Measurements from ENCODE around the gene PSRC1.

Gene PSRC1

DNA sequence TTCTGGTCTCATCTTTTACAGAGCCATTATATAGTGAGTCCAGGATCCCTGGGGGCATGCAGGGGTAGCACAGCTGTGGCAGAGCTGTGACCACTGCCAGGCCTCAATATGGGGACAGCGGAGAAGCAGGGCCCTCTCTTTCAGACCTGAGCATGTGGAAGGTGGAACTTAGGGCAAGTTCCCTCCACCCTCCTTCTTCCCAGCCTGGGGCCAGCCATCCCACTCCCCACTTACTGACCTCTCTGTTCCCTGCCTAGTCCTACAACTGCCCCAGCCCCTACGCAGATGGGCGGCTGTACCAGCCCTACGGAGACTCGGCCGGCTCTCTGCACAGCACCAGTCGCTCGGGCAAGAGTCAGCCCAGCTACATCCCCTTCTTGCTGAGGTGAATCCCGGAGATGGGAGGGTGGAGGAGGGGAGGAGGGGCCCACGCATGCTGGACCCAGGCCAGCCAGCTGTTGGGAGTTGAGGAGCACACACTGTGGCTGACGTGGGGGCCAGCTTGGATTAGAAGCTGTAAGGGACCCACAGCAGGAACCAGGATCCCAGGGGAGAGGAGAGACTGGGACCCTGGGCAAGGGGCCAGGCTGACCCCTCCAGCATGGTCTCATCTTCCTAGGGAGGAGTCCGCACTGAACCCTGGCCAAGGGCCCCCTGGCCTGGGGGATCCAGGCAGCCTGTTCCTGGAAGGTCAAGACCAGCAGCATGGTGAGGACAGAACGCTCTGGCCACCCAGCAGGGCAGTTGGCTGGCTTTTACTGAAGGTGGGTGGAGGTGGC, 10.7 kb downstream of the PSRC1 start:
- Histone ChIP-seq H3K4me3 (ENCODE audit: low read length, poor library complexity, severe bottlenecking) (no peak overlapping the region), H3K4me2 (ENCODE audit: low read depth, low read length, poor library complexity, severe bottlenecking) (no peak overlapping the region), H3K79me2 (ENCODE audit: insufficient read depth, low read length) (no peaks in the 10 kb centered on the region), H3K9me2 (replicated peaks; ENCODE audit: low read depth, low read length) (no peaks in the 10 kb centered on the region), H3K4me1 (ENCODE audit: insufficient read depth, low read length, poor library complexity, severe bottlenecking) (peaks cover 2% of the 10 kb centered on the region), H3K9me3 (ENCODE audit: insufficient read depth, low read depth, low read length) (no peaks in the 10 kb centered on the region), H2AFZ (ENCODE audit: low read length) (no peak overlapping the region), H3K9ac (ENCODE audit: low read depth, low read length, poor library complexity, severe bottlenecking) (no peak overlapping the region), H3F3A (ENCODE audit: low read depth) (no peaks in the 10 kb centered on the region), H4K20me1 (ENCODE audit: insufficient read depth, low read length, poor library complexity, severe bottlenecking) (no peaks in the 10 kb centered on the region), H3K27me3 (ENCODE audit: insufficient read depth, low read length, poor library complexity, severe bottlenecking) (no peaks in the 10 kb centered on the region), H3K36me3 (ENCODE audit: insufficient read depth, low read length) (no peaks in the 10 kb centered on the region)
- no peak for TF ChIP-seq EZH2phosphoT487 (IDR thresholded peaks at IDR 0.05; ENCODE audit: borderline replicate concordance)
- TF ChIP-seq, protein P1, sequence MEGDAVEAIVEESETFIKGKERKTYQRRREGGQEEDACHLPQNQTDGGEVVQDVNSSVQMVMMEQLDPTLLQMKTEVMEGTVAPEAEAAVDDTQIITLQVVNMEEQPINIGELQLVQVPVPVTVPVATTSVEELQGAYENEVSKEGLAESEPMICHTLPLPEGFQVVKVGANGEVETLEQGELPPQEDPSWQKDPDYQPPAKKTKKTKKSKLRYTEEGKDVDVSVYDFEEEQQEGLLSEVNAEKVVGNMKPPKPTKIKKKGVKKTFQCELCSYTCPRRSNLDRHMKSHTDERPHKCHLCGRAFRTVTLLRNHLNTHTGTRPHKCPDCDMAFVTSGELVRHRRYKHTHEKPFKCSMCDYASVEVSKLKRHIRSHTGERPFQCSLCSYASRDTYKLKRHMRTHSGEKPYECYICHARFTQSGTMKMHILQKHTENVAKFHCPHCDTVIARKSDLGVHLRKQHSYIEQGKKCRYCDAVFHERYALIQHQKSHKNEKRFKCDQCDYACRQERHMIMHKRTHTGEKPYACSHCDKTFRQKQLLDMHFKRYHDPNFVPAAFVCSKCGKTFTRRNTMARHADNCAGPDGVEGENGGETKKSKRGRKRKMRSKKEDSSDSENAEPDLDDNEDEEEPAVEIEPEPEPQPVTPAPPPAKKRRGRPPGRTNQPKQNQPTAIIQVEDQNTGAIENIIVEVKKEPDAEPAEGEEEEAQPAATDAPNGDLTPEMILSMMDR (conservative IDR thresholded peaks at IDR 0.05; ENCODE audit: low read length): no peak

DNA sequence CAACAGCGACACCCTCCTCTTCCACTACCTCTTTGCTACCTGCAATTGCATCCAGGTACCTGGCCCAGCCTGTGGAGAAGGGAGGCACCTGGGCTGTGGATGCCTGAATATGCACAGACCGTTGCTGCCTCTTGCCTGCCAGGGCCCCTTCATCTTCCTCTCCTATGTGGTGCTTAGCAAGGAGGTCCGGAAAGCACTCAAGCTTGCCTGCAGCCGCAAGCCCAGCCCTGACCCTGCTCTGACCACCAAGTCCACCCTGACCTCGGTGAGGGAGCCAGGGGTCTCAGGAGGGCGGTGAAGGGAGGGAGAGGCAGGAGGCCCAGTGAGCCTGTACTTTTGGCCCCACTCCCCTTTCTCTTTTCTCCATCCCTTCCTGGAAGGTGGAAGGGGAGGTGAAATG, 11.5 kb downstream of the PSRC1 start:
- TF ChIP-seq, protein P1 (conservative IDR thresholded peaks at IDR 0.05; ENCODE audit: low read length): no peak
- no peak for TF ChIP-seq EZH2phosphoT487 (IDR thresholded peaks at IDR 0.05; ENCODE audit: borderline replicate concordance)
- Histone ChIP-seq H3K36me3 (ENCODE audit: insufficient read depth, low read length) (no peaks in the 10 kb centered on the region), H3K9me2 (replicated peaks; ENCODE audit: low read depth, low read length) (no peaks in the 10 kb centered on the region), H4K20me1 (ENCODE audit: insufficient read depth, low read length, poor library complexity, severe bottlenecking) (no peaks in the 10 kb centered on the region), H3K4me1 (ENCODE audit: insufficient read depth, low read length, poor library complexity, severe bottlenecking) (no peaks in the 10 kb centered on the region), H3K79me2 (ENCODE audit: insufficient read depth, low read length) (no peaks in the 10 kb centered on the region), H3K27me3 (ENCODE audit: insufficient read depth, low read length, poor library complexity, severe bottlenecking) (no peaks in the 10 kb centered on the region), H3K9me3 (ENCODE audit: insufficient read depth, low read depth, low read length) (no peaks in the 10 kb centered on the region), H3K9ac (ENCODE audit: low read depth, low read length, poor library complexity, severe bottlenecking) (no peak overlapping the region), H3K4me3 (ENCODE audit: low read length, poor library complexity, severe bottlenecking) (no peak overlapping the region), H3K4me2 (ENCODE audit: low read depth, low read length, poor library complexity, severe bottlenecking) (no peak overlapping the region), H2AFZ (ENCODE audit: low read length) (no peak overlapping the region), H3F3A (ENCODE audit: low read depth) (no peaks in the 10 kb centered on the region)

DNA sequence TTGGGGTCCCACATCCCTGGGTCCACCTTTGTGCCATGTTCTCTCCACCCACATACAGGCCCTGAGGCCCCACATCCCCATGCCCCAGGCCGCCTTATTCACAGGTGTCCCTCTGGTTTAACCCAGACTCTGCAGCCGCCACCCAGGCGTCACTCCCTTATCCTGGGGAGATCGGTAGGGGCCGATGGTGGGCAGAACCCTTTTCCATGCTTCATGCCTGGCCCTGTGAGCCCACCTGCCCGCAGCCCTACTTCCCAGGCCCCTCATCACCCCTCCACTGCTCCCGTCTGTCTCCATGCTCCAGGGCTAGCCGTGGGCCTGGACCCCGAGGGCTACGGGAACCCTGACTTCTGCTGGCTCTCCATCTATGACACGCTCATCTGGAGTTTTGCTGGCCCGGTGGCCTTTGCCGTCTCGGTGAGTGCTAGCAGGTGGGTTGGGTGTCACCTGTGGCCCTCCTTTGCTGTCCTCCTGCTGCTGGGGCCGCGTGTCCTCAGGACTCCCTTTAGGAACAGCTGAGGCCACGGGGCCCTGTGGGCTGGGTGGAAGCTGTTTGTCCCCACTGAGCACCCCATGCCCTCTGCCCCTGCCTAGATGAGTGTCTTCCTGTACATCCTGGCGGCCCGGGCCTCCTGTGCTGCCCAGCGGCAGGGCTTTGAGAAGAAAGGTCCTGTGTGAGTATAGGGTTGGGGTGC, 12.2 kb downstream of the PSRC1 start:
- Histone ChIP-seq H3K9me2 (replicated peaks; ENCODE audit: low read depth, low read length) (no peaks in the 10 kb centered on the region), H3K9ac (ENCODE audit: low read depth, low read length, poor library complexity, severe bottlenecking) (no peak overlapping the region), H3K4me3 (ENCODE audit: low read length, poor library complexity, severe bottlenecking) (no peak overlapping the region), H3K36me3 (ENCODE audit: insufficient read depth, low read length) (no peaks in the 10 kb centered on the region), H3K4me2 (ENCODE audit: low read depth, low read length, poor library complexity, severe bottlenecking) (no peak overlapping the region), H3K27me3 (ENCODE audit: insufficient read depth, low read length, poor library complexity, severe bottlenecking) (no peaks in the 10 kb centered on the region), H3F3A (ENCODE audit: low read depth) (no peaks in the 10 kb centered on the region), H2AFZ (ENCODE audit: low read length) (no peak overlapping the region), H4K20me1 (ENCODE audit: insufficient read depth, low read length, poor library complexity, severe bottlenecking) (no peaks in the 10 kb centered on the region), H3K4me1 (ENCODE audit: insufficient read depth, low read length, poor library complexity, severe bottlenecking) (no peaks in the 10 kb centered on the region), H3K79me2 (ENCODE audit: insufficient read depth, low read length) (no peaks in the 10 kb centered on the region), H3K9me3 (ENCODE audit: insufficient read depth, low read depth, low read length) (no peaks in the 10 kb centered on the region)
- TF ChIP-seq, protein P1 (conservative IDR thresholded peaks at IDR 0.05; ENCODE audit: low read length): no peak
- no peak for TF ChIP-seq EZH2phosphoT487 (IDR thresholded peaks at IDR 0.05; ENCODE audit: borderline replicate concordance)
